SHP77 (cell line): Measurements from ENCODE around the gene SLCO4A1.
A peak's percentile ranks its signal among the peaks of the same experiment; 100 is the strongest.

Experiments
- DNase-seq, 2 experiments: peaks; one replicate each; lab custom pipeline; 2025; lab: John Stamatoyannopoulos, UW

SLCO4A1 gene

GRCh38 chr20:62642051-62642665 is at the start of gene SLCO4A1:
SLCO4A1 (plus strand) TSS chr20:62642503; CDS start chr20:62656455, 13,952 bp downstream.
- no peak for DNase-seq

DNA sequence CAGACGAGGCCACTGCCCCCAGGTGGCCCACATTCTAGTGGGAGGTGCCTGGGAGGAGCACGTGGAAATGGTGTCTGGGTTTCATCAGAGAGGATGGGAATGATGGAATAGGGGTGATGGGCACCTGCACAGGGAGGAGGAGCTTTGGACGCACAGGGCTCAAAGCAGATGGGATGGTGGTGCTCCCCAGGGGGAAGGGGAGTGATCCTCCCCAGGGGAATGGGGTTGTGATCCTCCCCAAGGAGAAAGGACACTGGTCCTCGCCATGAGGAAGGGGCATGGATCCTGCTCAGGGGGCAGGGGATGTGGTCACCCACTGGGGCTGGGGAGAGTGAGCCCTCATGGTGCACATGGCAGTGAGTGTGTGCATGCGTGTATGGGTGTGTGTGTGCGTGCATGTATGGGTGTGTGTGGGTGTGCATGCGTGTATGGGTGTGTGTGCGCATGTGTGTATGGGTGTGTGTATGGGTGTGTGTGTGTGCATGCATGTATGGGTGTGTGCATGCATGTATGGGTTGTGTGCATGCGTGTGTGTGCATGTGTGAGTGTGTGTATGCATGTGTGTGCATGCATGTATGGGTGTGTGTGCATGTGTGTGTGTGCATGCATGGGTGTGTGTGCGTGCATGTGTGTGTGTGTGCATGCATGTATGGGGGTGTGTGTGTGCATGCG is 49.7 kb upstream of the SLCO4A1 start:
- no peak for DNase-seq

- DNase-seq, result no peak
Observed at GRCh38 chr20:62593616-62594015, 48.7 kb upstream of the SLCO4A1 start.

- DNase-seq, result no peak
Observed at GRCh38 chr20:62595069-62595468, 47.2 kb upstream of the SLCO4A1 start.

DNA sequence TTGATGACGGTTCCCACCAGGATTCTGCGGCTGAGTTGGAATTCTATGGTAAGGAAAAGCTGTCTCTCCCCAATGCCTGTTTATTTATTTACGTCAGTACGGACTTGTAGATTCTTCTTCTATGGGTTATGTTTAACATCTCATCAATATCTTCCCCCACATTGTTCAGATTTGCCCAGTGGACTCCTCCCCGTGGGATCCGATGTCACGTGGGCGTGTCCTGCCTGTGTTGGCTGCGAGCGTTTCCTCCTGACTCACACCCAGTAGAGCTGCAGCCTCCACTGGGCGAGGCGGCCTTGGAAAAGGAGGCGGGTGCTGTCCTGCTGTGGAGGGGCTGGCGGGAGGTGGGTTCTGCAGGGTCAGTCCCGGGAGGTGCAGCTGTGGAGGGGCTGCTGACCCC is 46.8 kb upstream of the SLCO4A1 start:
- DNase-seq, result no peak

- DNase-seq, result no peak
Observed at GRCh38 chr20:62596486-62596885, 45.8 kb upstream of the SLCO4A1 start.

GRCh38 chr20:62596921-62597320 is 45.4 kb upstream of the SLCO4A1 start:
- DNase-seq, result no peak

DNA sequence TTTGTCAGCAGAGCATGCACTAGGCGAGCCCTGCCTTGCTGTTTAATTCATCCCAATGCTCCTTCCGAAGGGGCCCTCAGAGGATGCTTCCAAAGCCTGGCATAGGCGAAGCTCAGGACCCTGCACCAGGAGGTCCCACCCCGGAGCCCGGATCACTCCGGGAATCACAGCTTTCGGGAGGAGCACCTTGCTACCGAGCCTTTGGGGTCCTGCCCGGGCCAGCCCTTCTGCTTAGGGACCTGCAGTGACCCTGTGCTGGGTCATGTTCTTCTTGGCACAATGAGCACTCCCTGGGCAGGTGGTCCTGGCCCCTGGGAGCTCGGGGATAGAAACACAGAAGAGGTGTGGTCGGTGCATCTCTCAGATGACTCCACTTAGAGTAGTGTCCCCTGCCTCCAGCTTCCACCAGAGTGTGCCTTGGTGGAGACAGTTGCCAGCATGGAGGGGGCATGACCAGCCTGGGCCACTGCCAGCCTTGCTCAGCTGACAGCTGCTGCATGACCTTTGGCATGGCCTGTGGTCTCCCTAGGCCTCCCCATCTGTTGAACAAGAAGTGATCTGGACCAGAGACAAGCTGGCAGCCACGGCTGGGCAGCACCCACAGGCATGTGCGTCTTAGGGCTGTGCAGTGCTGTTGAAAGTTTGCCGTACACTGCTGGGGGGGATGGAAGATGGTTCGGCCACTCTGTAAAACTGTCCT is 44.7 kb upstream of the SLCO4A1 start:
- DNase-seq, result no peak

DNA sequence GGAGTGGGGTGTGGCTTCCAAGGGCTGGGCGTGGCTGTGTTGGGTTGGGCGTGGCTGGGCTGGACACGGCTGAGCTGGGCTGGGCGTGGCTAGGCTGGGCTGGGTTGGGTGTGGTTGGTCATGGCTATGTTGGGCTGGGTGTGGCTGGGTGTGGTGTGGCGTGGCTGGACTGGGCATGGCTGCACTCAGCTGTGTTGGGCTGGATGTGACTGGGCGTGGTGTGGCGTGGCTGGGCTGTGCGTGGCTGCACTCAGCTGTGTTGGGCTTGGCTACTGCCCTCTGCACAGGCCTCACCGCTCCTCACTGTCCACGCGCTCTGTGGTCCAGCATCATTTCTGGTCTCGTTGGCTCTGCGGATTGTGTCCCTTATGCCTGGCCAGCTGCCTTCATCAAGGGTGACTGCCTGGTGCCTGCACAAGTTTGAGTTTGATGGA is 43.5 kb upstream of the SLCO4A1 start:
- DNase-seq, result no peak

- DNase-seq, result no peak
Observed at GRCh38 chr20:62599216-62600110, 42.8 kb upstream of the SLCO4A1 start.

DNA sequence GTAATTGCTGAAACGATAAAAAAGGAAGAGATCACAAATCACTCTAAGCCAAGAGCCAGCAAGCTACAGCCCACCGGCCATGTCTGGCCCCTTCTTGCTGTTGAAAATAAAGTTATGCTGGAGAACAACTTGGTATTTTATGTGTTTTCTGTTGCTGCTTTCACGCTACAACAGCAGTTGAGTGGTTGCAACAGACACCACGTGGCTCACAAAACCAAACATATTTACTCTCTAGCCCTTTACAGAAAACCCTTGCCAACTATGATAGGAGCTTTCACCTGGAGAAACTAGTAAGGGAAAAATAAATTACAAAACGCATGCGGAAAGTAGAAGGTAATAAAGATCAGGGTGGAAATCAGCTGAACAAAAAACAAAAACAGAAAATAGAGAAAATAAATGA is 41.1 kb upstream of the SLCO4A1 start:
- no peak for DNase-seq

DNA sequence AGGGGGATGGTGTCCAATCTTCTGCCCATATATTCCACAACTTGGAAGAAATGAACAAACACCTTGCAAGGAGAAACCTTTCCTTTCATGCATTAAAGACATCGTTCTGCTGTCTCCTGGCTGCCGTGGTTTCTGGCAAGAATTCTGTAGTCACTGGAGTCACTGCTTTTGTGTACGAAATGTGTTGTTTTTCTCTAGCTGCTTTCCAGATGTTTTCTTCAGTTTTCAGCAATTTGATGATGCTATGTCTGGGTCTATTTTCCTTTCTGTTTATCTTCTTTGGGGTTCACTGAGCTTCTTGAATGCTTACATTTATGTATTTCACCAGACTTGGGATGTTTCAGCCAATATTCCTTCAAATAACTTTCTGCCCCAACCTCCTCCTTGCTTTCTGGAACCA is 40.6 kb upstream of the SLCO4A1 start:
- DNase-seq, result no peak

DNA sequence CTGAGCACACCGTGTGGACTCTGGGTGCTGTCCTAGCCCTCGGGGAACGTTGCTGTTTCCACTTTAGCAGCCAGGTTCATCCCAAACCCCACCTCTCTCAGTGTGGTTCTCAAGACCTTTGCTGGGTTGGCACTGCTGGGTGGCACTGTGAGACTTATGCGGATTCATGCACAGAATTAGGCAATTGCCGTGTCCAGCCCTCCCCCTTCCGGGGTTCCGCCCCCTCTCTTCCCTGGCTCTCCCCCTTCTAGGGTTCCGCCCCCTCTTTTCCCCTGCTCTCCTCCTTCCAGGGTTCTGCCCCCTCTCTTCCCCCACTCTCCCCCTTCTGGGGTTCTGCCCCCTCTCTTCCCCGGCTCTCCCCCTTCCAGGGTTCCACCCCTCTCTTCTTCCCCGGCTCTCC is 39.8 kb upstream of the SLCO4A1 start:
- no peak for DNase-seq

DNA sequence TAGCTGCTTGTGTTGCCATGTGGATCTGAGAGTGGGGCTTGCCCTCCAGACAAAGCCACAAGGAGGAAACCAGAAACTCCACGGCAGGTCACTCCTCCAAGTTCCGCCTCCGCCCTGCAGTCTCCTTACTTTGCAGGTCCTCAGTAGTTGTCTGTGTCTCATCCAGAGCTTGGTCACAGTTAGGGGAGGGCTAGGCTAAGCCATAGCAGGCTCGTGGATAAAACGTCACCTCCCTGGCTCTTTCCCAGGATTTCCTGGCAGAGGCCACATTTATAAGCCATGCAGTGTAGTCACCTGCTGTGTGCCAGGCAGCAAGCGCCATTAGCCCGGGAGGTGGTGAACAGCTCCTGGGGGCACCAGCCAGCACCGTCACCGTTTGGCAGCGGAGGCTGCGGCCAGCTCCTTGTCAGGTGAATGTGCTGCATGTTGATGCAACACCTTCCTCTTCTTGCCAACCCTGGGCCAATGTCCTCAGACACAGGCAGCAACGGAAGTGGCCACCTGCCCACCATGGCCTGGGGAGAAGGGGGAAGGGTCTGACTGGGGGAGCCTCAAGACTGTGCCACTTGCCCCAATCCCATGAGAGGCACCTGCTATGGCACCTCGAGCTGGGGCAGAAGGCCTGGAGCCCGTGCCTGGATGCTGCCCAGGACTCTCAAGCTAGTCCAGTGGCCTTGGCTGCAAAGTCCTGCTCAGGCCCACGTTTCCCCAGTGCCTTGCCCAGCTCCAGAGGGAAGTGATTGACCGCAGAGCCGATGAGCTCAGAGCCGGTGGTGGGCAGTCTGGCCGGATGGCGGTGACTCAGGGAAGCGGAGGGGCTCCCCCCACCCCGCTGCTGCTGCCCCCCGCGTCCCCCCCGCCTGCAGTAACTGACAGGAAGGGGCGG is 39.0 kb upstream of the SLCO4A1 start:
- peak; percentile 30 to 60 for DNase-seq

GRCh38 chr20:62603907-62604785 is 38.2 kb upstream of the SLCO4A1 start:
- DNase-seq, result peak in 1 of 2 experiments; percentile 52

DNA sequence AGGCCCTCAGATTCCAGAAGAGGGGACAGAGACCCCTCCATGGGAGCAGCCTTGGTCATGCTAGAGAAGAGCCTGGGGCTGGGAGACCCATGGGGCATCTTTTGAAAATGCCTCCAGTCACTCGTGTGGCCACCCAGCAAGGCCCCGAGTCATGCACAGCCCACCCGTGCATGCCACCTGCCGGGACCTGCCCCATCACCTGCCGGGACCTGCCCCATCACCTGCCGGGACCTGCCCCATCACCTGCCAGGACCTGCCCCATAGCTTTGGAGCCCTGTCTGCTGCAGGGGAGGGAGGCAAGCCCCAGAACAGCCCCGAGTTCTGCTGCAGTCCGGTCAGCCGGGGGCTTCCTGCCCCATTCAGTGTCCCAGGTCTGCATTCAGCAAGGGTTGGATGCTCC is 37.5 kb upstream of the SLCO4A1 start:
- no peak for DNase-seq

DNA sequence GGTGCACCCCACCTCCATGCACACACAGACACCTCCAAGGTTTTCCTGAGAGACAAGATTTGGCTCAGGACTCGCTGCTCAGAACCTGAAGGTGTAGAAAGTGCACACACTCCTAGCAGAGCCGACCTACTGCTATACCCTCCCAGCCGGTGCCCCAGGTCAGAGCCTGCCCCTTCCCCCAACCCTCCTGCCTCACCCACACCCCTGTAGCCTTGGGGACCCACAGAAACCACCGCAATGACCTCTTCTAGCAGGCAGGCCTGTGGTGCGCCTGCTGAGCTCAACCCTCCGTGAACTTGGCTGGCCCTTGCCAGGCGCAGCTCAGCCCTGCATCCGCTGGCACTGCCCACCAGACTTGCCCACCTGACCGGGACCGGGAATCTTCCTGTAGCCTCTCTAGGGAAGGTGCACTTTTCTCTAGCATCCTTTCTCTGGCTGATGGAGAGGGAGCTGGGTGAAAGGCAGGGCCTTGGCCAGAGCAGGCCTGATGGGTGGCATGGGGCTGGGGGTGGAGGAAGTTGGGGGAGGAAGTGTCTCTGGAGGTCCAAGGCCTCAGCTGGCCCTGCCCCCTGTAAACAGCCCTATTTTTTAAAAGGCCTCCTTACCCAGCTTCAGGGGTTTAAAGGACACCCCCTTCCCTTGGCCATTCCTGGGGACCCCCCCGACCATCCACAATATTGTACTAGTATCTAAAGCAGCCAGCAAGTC is 36.9 kb upstream of the SLCO4A1 start:
- no peak for DNase-seq

DNA sequence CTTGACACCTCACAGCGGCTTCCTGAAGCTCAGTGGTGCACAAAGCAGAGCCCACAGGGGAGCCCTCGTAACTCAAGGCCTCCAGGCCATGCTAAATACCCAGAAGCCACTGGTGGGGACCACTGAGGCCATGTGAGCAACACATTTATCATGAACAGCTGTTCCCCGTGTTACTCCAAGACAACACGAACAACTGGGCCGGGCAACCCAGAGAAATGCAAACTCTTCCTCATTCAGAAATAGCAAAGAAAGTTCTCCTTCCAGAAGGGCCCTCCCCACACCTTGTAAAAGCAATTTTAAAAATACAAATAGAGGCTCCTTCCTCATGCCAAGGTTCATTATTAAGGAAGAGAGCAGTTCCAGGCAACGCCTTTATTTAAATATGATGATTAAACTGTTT is 36.3 kb upstream of the SLCO4A1 start:
- DNase-seq, result no peak

GRCh38 chr20:62606551-62607201 is 35.6 kb upstream of the SLCO4A1 start:
- peak in 1 of 2 experiments; percentile 61 for DNase-seq
